Thymus (tissue), 11 donors: Measurements from ENCODE around the gene SKI. TPM values are rescaled to one million over a fixed set of nuclear protein-coding genes. Genes with fewer than 3 reads are reported as not detected.

Source experiments
- DNase-seq, 9 donors: peaks; one replicate each; pipeline ENCODE4 v3.0.0-alpha.2; 2013; ENCODE audit warnings: low spot score in 9 of 9, low read depth in 6 of 9, missing footprints in 1 of 9
- H3K27ac ChIP-seq, 2 donors: one replicate each; pipeline ENCODE4 v1.5.1; 2013; ENCODE audit warnings: control low read depth in 1 of 2, low read depth in 1 of 2, low read length in 1 of 2, mild to moderate bottlenecking in 1 of 2, moderate library complexity in 1 of 2
- H3K27me3 ChIP-seq, 2 donors: one replicate each; pipeline ENCODE4 v1.5.1; 2013; ENCODE audit warnings: low read length in 1 of 2; ENCODE audit not compliant: control insufficient read depth in 2 of 2, insufficient read depth in 1 of 2
- H3K36me3 ChIP-seq, 2 donors: one replicate each; pipeline ENCODE4 v1.5.1; 2013; ENCODE audit warnings: low read length in 1 of 2, mild to moderate bottlenecking in 1 of 2, moderate library complexity in 1 of 2; ENCODE audit not compliant: control insufficient read depth in 2 of 2, insufficient read depth in 2 of 2
- H3K4me1 ChIP-seq, 2 donors: one replicate each; pipeline ENCODE4 v1.5.1; 2013; ENCODE audit warnings: low read length in 2 of 2; ENCODE audit not compliant: control insufficient read depth in 2 of 2, insufficient read depth in 2 of 2
- H3K4me3 ChIP-seq, 2 donors: one replicate each; pipeline ENCODE4 v1.5.1; 2013; ENCODE audit warnings: low read length in 2 of 2, control low read depth in 1 of 2, mild to moderate bottlenecking in 1 of 2
- H3K9me3 ChIP-seq, 2 donors: one replicate each; pipeline ENCODE4 v1.5.1; 2013; ENCODE audit warnings: low read length in 1 of 2, mild to moderate bottlenecking in 1 of 2; ENCODE audit not compliant: control insufficient read depth in 2 of 2, insufficient read depth in 1 of 2
- WGBS: extraction: QIAGEN DNeasy Blood & Tissue Kit; methylation state at CpG from one replicate; pipeline ENCODE4 v1.1.7; 2013; 5-methylcytosine and 5-hydroxymethylcytosine counted together
- polyA plus RNA-seq: library from polyadenylated mRNA; stranded (reverse); fragments of 200-250 nt; gene quantifications from one replicate; pipeline ENCODE4 v1.2.3, GENCODE V29; 2013
- total RNA-seq: library from RNA; stranded (reverse); fragments of 120-200 nt; gene quantifications from one replicate; pipeline ENCODE4 v1.2.4, GENCODE V29; 2013
- donor health status: healthy.

Gene SKI
- total and polyA plus RNA-seq, 2 donors: 5.3 to 16.4 TPM

- Histone ChIP-seq H3K4me3 (no peak overlapping the region), H3K27me3 (no peaks in the 10 kb centered on the region), H3K9me3 (no peaks in the 10 kb centered on the region), H3K36me3 (no peaks in the 10 kb centered on the region), H3K27ac (no peak overlapping the region), H3K4me1 (no peaks in the 10 kb centered on the region)
- no peak for DNase-seq
- WGBS: 94% methylated on average over 21 of the region's 21 CpGs
These were observed 114.4 kb downstream of the SKI start for GRCh38 chr1:2342384-2343022.

GRCh38 chr1:2343023-2343935, 115.2 kb downstream of the SKI start:
- no peak for DNase-seq
- Histone ChIP-seq H3K4me3 (no peak overlapping the region), H3K36me3 (no peaks in the 10 kb centered on the region), H3K9me3 (no peaks in the 10 kb centered on the region), H3K27me3 (no peaks in the 10 kb centered on the region), H3K27ac (no peak overlapping the region), H3K4me1 (no peaks in the 10 kb centered on the region)
- WGBS: 92% methylated on average over 39 of the region's 39 CpGs

- no peak overlapping the region for H3K27ac ChIP-seq
- no peaks in the 10 kb centered on the region for H3K36me3 ChIP-seq
- DNase-seq: no peak
- 93% methylated on average over 24 of the region's 24 CpGs for WGBS
- H3K9me3 ChIP-seq: no peaks in the 10 kb centered on the region
- H3K4me1 ChIP-seq: no peaks in the 10 kb centered on the region
- H3K27me3 ChIP-seq: no peaks in the 10 kb centered on the region
- H3K4me3 ChIP-seq: no peak overlapping the region
These were observed 116.1 kb downstream of the SKI start for GRCh38 chr1:2344121-2344681.

- DNase-seq: no peak
- H3K4me3 ChIP-seq: no peak overlapping the region
- no peaks in the 10 kb centered on the region for H3K36me3 ChIP-seq
- WGBS: 96% methylated on average over 29 of the region's 29 CpGs
- H3K27me3 ChIP-seq: no peaks in the 10 kb centered on the region
- H3K27ac ChIP-seq: no peak overlapping the region
- no peaks in the 10 kb centered on the region for H3K4me1 ChIP-seq
- no peaks in the 10 kb centered on the region for H3K9me3 ChIP-seq
These were observed 116.7 kb downstream of the SKI start for GRCh38 chr1:2344744-2345296.

GRCh38 chr1:2345297-2346075, 117.4 kb downstream of the SKI start:
- no peak overlapping the region for H3K27ac ChIP-seq
- WGBS: 92% methylated on average over 24 of the region's 24 CpGs
- H3K27me3 ChIP-seq: no peaks in the 10 kb centered on the region
- no peaks in the 10 kb centered on the region for H3K36me3 ChIP-seq
- no peaks in the 10 kb centered on the region for H3K4me1 ChIP-seq
- no peaks in the 10 kb centered on the region for H3K9me3 ChIP-seq
- H3K4me3 ChIP-seq: no peak overlapping the region
- no peak for DNase-seq

GRCh38 chr1:2346691-2347408, 118.7 kb downstream of the SKI start:
- no peak overlapping the region for H3K27ac ChIP-seq
- no peaks in the 10 kb centered on the region for H3K36me3 ChIP-seq
- H3K4me1 ChIP-seq: no peaks in the 10 kb centered on the region
- H3K4me3 ChIP-seq: no peak overlapping the region
- H3K9me3 ChIP-seq: no peaks in the 10 kb centered on the region
- 95% methylated on average over 17 of the region's 17 CpGs for WGBS
- no peak for DNase-seq
- no peaks in the 10 kb centered on the region for H3K27me3 ChIP-seq

- Histone ChIP-seq H3K27me3 (no peaks in the 10 kb centered on the region), H3K27ac (no peak overlapping the region), H3K36me3 (no peaks in the 10 kb centered on the region), H3K4me3 (no peak overlapping the region), H3K4me1 (no peaks in the 10 kb centered on the region), H3K9me3 (no peaks in the 10 kb centered on the region)
- DNase-seq: no peak
- WGBS: 96% methylated on average over 13 of the region's 13 CpGs
These were observed 119.3 kb downstream of the SKI start for GRCh38 chr1:2347409-2347785.

- no peak for DNase-seq
- Histone ChIP-seq H3K9me3 (no peaks in the 10 kb centered on the region), H3K27me3 (no peaks in the 10 kb centered on the region), H3K36me3 (no peaks in the 10 kb centered on the region), H3K4me3 (no peak overlapping the region), H3K27ac (no peak overlapping the region), H3K4me1 (no peaks in the 10 kb centered on the region)
- WGBS: 94% methylated on average over 23 of the region's 23 CpGs
These were observed 119.8 kb downstream of the SKI start for GRCh38 chr1:2347896-2348295.
